Epithelial cell of esophagus (primary cell): ENCODE data around the gene ARMC6.

Source experiments
- DNase-seq: peaks from one replicate; pipeline ENCODE4 v3.0.0; 2010; ENCODE audit warnings: low read depth
- H3K4me3 ChIP-seq: 2 replicates; pipeline ENCODE4 v1.5.1; 2011; ENCODE audit warnings: mild to moderate bottlenecking, low read length, control low read depth
- TF ChIP-seq, protein P1 (sequence below): IDR thresholded peaks from 2 replicates; pipeline ENCODE4 v1.5.1; 2011; ENCODE audit warnings: low read depth, mild to moderate bottlenecking, low read length, control low read depth, inconsistent platforms; ENCODE audit not compliant: insufficient read depth; ENCODE audit errors: missing control alignments

ARMC6 gene

DNA sequence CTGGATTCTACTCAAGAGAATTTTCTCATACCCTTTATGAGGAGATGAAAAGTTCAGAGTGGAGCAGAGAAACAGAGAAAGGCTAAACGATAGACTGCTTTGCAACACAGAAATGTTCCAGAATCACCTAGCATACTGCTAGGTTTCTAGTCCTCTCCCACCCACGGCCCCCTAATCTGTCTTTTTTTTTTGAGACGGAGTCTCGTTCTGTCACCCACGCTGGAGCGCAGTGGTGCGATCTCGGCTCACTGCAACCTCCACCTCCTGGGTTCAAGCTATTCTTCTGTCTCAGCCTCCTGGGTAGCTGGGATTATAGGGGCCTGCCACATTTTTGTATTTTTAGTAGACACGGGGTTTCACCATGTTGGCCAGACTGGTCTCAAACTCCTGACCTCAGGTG, 4.9 kb upstream of the ARMC6 start:
- DNase-seq = no peak
- TF ChIP-seq, protein P1, sequence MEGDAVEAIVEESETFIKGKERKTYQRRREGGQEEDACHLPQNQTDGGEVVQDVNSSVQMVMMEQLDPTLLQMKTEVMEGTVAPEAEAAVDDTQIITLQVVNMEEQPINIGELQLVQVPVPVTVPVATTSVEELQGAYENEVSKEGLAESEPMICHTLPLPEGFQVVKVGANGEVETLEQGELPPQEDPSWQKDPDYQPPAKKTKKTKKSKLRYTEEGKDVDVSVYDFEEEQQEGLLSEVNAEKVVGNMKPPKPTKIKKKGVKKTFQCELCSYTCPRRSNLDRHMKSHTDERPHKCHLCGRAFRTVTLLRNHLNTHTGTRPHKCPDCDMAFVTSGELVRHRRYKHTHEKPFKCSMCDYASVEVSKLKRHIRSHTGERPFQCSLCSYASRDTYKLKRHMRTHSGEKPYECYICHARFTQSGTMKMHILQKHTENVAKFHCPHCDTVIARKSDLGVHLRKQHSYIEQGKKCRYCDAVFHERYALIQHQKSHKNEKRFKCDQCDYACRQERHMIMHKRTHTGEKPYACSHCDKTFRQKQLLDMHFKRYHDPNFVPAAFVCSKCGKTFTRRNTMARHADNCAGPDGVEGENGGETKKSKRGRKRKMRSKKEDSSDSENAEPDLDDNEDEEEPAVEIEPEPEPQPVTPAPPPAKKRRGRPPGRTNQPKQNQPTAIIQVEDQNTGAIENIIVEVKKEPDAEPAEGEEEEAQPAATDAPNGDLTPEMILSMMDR = no peak
- no peak overlapping the region for H3K4me3 ChIP-seq

DNA sequence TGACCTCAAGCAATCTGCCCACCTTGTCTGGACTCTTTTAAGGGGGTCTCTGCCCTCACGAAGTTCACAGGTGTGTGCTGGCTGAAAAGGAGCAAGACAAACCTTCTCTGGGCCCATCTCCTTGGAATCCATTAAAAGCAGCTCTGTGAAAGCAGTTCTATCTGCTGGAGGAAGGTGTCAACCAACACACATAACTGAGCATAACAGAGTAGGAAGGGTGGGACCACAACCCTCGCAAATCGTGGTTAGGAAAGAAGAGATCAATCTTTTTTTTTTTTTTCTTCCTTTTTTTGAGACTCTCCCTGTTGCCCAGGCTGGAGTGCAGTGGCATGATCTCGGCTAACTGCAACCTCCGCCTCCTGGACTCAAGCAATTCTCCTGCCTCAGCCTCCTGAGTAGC, 1.5 kb upstream of the ARMC6 start:
- peak overlapping the region; percentile 91 for H3K4me3 ChIP-seq
- TF ChIP-seq, protein P1 = no peak
- no peak for DNase-seq

DNA sequence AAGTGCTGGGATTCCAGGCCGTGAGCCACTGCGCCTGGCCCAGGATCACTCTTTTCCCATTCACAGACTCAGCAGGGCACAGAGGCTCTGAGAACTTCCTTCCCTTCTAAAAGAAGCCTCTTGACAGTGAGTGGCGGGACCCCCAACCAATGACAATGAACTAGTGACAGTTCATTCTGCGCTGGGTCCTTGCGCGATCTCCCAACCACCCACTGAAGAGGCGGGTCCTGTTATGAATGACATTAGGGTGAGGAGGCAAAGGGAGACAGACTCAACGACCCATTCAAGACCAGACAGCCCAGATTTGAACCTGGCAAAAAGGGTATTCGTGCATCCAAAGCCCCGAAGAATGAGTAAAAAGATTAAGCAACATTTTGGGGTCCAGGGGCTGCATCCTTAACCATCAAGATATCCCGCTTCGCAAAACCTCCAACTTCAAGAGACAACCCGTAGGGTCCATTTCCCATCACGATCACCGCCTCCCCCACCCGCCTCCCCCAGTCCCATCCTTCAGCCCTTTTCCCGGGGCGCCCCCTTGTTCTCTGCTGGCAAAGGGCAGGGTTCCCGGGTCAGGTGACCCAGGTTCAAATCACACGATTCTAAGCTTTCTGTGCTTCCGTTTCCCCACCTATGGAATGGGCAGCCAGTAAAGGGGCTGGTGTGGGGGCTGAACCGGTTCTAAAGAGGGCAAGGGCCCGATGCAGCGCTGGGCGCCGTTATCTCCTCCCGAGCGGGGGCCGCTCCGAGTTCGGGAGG, 805 bp upstream of the ARMC6 start:
- H3K4me3 ChIP-seq = peak overlapping the region; percentile 91
- TF ChIP-seq, protein P1 = no peak
- DNase-seq = peak; percentile 91

DNA sequence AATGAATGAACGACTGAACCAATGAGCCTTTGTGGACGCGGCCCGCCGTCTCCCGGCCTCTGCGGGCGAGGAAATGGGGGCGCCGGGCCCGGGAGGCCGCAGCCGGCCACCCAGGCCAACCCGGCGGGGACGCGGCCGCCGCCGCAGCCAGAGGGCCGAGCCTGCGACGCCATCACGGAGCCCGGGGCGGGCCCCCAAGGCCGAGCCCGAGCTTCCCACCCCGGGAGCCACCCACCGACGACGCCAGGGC, 302 bp upstream of the ARMC6 start:
- TF ChIP-seq, protein P1 = no peak
- no peak for DNase-seq
- H3K4me3 ChIP-seq = peak overlapping the region; percentile 91

DNA sequence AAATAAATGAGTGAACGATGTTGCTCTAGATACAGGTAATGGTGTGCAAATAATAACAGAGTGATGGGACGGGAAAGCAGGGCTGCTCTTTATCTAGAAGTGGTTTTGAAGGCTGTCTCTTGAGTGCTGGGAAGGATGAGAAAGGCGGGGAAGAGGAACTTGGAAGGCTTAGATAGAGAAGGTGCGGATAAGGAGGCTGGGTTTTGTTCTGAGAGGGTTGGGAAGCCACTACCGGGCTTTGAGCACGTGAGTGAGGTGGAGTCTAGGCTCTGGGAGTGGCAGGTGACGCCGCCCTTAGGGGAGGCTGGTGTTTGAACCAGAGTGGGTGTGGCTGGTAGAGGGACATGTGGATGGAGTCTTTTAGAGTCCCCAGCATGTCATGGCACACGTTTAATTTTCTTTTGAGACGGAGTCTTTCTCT, 811 bp downstream of the ARMC6 start:
- H3K4me3 ChIP-seq = peak overlapping the region; percentile 69
- peak; percentile 85 for DNase-seq
- TF ChIP-seq, protein P1 = no peak

DNA sequence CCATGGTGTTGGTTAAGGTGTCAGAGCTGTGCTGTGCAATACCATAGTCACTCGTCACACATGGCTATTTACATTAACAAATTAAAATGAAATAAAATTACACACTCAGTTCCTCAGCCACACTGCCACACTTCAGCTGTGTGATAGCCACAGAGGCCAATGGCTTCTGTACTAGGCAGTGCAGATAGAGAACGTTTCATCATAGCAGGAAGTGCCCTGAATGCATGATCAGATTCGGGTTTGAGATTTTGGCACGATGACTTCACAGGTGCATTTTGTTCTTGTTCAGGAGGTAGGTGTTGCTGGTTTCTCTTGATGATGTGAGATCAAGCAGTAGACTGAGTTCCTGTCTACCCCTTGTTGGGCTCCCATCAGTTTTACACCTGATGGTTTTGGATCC, 6.5 kb downstream of the ARMC6 start:
- no peak for DNase-seq
- TF ChIP-seq, protein P1 = peak; percentile 2
- no peak overlapping the region for H3K4me3 ChIP-seq

DNA sequence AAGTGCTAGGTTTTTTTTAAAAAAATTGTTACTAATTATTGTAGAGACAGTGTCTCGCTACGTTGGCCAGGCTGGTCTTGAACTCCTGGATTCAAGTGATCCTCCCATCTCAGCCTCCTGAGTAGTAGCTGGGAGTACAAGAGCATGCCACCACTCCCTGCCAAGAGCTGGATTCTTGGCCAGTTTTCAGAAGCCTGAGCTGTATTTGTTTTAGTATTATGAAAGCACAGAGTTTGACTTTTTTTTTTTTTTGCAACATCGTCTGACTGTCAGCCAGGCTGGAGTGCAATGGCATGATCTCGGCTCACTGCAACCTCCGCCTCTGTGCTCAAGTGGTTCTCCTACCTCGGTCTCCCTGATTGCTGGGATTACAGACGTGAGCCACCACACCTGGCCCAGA, 7.0 kb downstream of the ARMC6 start:
- H3K4me3 ChIP-seq = no peak overlapping the region
- DNase-seq = peak; percentile 55
- TF ChIP-seq, protein P1 = no peak
